ENCODE results near the gene MBL2. TPM values are rescaled to one million over a fixed set of nuclear protein-coding genes. Genes with fewer than 3 reads are reported as not detected.

MBL2 gene
- total and polyA plus RNA-seq, 2 of the 8 experiments (the other 6 are each of a cell fraction or from before 2014, with no cell fraction given): not detected

DNA sequence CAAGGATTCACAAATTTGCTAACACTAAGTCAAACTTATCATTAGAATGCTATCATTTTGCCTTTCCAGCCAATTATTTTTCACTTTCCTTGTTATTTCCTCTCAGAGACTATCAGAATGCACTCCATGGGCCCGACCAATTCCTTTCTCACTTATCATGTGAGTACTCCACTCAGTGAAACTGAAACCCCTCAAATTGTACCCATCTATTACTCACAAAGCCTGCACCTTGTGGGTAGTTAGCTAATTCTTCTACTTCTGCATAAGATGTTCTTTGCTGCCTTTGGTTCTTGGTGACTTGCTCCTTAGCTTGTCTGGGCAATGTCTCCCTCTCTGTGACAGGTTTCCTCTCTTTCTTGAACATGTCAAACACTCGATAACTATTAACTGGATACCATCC is 35.2 kb upstream of the MBL2 start:
- Histone ChIP-seq H3K4ac (replicated peaks; ENCODE audit: insufficient read length, low read depth, low read length) (no peak overlapping the region), H3K4me2 (ENCODE audit: insufficient read depth in 1 of 2, low read depth in 2 of 2, low read length in 2 of 2) (no peak overlapping the region), H4K8ac (ENCODE audit: extremely low read depth, insufficient read depth, low read length) (no peak overlapping the region), H4K91ac (replicated peaks; ENCODE audit: insufficient read length, low read length) (no peak overlapping the region), H3K18ac (ENCODE audit: extremely low read depth, low read length) (no peak overlapping the region), H2BK20ac (ENCODE audit: low read length) (no peak overlapping the region), H3K27me3 (replicated peaks in 1 of 4; ENCODE audit: control insufficient read depth in 3 of 4, extremely low read depth in 1 of 4, insufficient read depth in 3 of 4, low read length in 3 of 4) (no peaks in the 10 kb centered on the region), H3K23ac (ENCODE audit: insufficient read length) (no peak overlapping the region), H2BK15ac (ENCODE audit: low read length) (no peak overlapping the region), H3K36me3 (ENCODE audit: control insufficient read depth in 2 of 4, insufficient read depth in 4 of 4, low read length in 3 of 4) (no peaks in the 10 kb centered on the region), H3K79me1 (ENCODE audit: low read depth, low read length) (no peaks in the 10 kb centered on the region), H3K4me3 (ENCODE audit: extremely low read depth in 1 of 4, insufficient read depth in 2 of 4, low read depth in 3 of 4, low read length in 4 of 4) (no peak overlapping the region), H3K27ac (ENCODE audit: low read depth, low read length) (no peak overlapping the region), H3K9me3 (ENCODE audit: insufficient read depth in 2 of 2, low read depth in 1 of 2, low read length in 1 of 2) (no peaks in the 10 kb centered on the region), H2BK5ac (ENCODE audit: low read depth, low read length) (no peak overlapping the region), H4K20me1 (replicated peaks in 1 of 2; ENCODE audit: control insufficient read depth in 1 of 2, insufficient read depth in 2 of 2, low read length in 2 of 2) (no peaks in the 10 kb centered on the region), H3K79me2 (ENCODE audit: control insufficient read depth in 1 of 2, insufficient read depth in 2 of 2, low read length in 2 of 2) (no peaks in the 10 kb centered on the region), H2AK5ac (ENCODE audit: low read depth, low read length) (no peak overlapping the region), H3K23me2 (ENCODE audit: low read depth, low read length) (no peaks in the 10 kb centered on the region), H2BK12ac (ENCODE audit: low read depth, low read length) (no peak overlapping the region), H2AFZ (ENCODE audit: low read length) (no peak overlapping the region), H4K5ac (ENCODE audit: insufficient read length, low read depth, low read length) (no peak overlapping the region), H3K14ac (ENCODE audit: insufficient read length) (no peak overlapping the region), H3K56ac (replicated peaks; ENCODE audit: insufficient read length, low read depth, low read length) (no peak overlapping the region), H3K4me1 (replicated peaks in 1 of 4; ENCODE audit: control insufficient read depth in 3 of 4, insufficient read depth in 4 of 4, low read length in 3 of 4) (no peaks in the 10 kb centered on the region), H3K9ac (replicated peaks in 1 of 4; ENCODE audit: extremely low read depth in 1 of 4, low read depth in 3 of 4, low read length in 3 of 4) (no peak overlapping the region), H2BK120ac (replicated peaks; ENCODE audit: low read depth, low read length) (no peak overlapping the region)
- no peak for DNase-seq (ENCODE audit: low read depth in 1 of 2, low spot score in 2 of 2)
- no peak for FAIRE-seq
- ChIA-PET POLR2A (ENCODE audit: partially characterized antibody) (no interaction called here), CTCF (ENCODE audit: partially characterized antibody) (interaction anchor here (0.7 kb wide), 1 partner anchor 66 kb away, joined by 3 read pairs; no protein-coding TSS in a partner anchor)
- WGBS, 2 experiments (ENCODE audit: extremely low coverage in 1 of 2, insufficient coverage in 1 of 2, insufficient read length in 1 of 2, insufficient replicate concordance in 2 of 2, low coverage in 1 of 2, low lambda C conversion rate in 2 of 2, missing lambda C conversion rate in 1 of 2): 89% methylated on average over 2 of the region's 2 CpGs; no CpG with 5 or more reads in 1 of the 2 experiments
- no peak for TF ChIP-seq SP1 (IDR thresholded peaks at IDR 0.05; ENCODE audit: low read depth, low read length)
- no peak for TF ChIP-seq ZNF274 (IDR thresholded peaks at IDR 0.05; ENCODE audit: borderline replicate concordance, extremely low read depth, low read length)
- TF ChIP-seq NRF1 (IDR thresholded peaks at IDR 0.05; ENCODE audit: low read depth, low read length): no peak
- no peak for TF ChIP-seq KDM1A (IDR thresholded peaks at IDR 0.05; ENCODE audit: borderline replicate concordance, low read length)
- TF ChIP-seq SIRT6 (IDR thresholded peaks at IDR 0.05; ENCODE audit: low read length): no peak
- TF ChIP-seq RNF2 (IDR thresholded peaks at IDR 0.05; ENCODE audit: borderline replicate concordance, low read depth, low read length, missing control alignments, poor library complexity, severe bottlenecking): no peak
- no peak for TF ChIP-seq ASH2L (IDR thresholded peaks at IDR 0.05; ENCODE audit: low read length)
- no peak for TF ChIP-seq TAF1 (IDR thresholded peaks at IDR 0.05; ENCODE audit: low read depth, low read length)
- no peak for TF ChIP-seq YY1 (IDR thresholded peaks at IDR 0.05; ENCODE audit: low read depth, low read length)
- TF ChIP-seq FOSL1 (IDR thresholded peaks at IDR 0.05; ENCODE audit: insufficient read depth, low read depth, low read length): no peak
- no peak for TF ChIP-seq GTF2F1 (IDR thresholded peaks at IDR 0.05; ENCODE audit: borderline replicate concordance, low read depth, low read length)
- no peak for TF ChIP-seq SIN3A (conservative IDR thresholded peaks at IDR 0.05 in 1 of 2, IDR thresholded peaks at IDR 0.05 in 1 of 2; ENCODE audit: low read depth in 1 of 2, low read length in 2 of 2)
- no peak for TF ChIP-seq EGR1 (IDR thresholded peaks at IDR 0.05; ENCODE audit: borderline replicate concordance, low read depth, low read length)
- no peak for TF ChIP-seq PHF8 (conservative IDR thresholded peaks at IDR 0.05; ENCODE audit: low read depth, low read length)
- TF ChIP-seq ATF3 (IDR thresholded peaks at IDR 0.05; ENCODE audit: insufficient read depth, low read depth, low read length): no peak
